ELR (cell line): ENCODE results near the gene ARL2.
"Not testable (repeated sequence)": the region's sequence is repeated elsewhere in the genome, so short reads cannot be mapped to it uniquely, and the experiment has no call there.

Source experiments
- DNase-seq: peaks from one replicate; pipeline ENCODE4 v3.0.0-alpha.2; 2015; ENCODE audit warnings: low read depth

The ARL2 gene

DNA sequence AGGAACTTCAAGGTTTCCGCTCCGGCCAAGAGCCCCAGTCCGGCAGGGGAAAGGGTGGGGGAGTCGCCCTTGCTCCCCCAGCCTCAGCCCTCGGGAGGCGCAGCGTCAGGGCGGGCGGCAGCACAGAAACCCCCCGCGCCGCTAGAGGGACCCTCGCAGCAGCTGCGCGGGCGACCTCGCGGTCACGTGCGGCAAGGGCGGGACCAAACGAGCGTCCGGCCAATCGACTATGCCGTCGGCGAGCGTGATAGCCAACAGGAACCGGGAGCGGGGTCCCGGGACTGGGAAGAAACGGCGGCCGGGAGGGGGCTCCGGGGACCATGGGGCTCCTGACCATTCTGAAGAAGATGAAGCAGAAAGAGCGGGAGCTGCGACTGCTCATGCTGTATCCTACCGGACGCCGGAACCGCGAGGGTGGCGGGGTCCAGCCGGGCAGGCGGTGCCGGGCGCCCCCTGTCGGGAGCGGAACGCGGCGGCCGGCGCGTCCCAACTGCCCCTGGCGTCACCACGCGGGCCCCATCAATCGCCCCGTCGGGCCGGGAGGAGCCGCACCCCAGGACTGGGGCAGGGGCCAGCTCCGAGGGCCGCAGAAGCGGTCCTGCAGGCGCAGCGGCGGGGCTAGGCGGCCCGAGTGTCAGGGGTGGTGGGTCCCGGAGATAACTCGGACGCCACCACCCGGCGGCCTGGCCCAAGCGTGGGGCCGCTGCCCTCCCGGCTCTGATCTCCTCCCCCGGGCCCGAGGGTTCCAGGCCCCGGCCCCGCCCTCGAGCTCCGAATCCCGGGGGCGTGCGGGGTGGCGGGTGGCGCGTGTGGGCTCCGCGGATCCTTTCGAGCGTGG lies at the start of gene ARL2:
Gene ARL2, plus strand, starts transcription at position 273 of the 838 bp plus-strand sequence. Its CDS starts 48 bp downstream, at position 321.
- DNase-seq, result peak; percentile 93

DNA sequence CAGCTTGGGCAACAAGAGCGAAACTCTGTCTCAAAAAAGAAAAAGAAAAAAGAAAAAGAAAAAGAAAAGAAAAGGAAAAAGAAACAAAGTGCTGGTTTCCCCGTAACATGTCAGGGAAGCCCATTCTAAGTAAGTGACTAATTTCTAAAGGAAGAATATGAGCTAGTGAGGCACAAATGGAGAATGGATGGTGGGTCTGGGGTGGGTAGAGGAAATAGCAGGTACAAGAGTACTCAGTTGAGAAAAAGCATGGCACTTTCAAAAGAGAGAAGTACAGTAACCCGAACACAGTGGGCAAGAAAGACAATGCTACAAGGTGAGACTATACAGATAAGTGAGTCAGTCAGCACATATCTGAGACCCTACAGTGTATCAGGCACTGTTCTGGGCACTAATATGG lies 46.6 kb upstream of the ARL2 start:
- DNase-seq, result no peak

DNA sequence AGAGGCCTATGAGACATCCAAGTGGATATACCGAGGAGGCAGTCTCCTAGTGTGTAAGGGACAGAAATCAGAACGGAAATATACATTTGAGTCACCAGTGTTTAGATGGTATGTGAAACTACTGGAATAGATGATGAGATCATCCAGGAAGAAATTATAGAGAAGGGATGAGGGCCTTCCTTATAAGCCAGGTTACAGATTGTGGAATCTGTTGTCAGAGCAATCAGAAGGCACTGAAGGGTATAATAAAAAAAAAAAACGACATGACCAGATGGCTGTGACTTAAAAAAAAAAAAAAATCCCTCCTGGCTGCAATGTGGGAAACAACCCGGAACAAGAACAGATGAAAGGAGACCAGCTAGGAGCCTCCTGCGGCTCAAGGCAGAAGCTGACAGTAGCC lies 44.8 kb upstream of the ARL2 start:
- peak; percentile 86 for DNase-seq

DNA sequence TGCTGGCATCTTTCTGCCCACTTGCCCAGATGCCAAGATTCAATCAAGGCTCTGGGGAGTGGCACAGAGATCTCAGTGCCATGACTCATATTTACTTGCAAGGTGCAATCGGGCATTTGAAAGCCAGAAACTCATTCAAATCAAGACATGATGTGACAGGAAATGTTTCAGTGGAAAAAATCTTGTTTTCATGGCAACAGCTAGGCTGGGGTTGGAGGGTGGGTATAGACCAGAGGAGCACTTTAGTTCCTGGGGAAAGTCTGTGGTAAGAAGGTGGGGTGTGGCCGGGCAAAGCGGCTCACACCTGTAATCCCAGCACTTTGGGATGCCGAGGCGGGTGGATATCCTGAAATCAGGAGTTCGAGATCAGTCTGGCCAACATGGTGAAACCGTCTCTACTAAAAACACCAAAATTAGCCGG lies 43.2 kb upstream of the ARL2 start:
- no peak for DNase-seq

DNA sequence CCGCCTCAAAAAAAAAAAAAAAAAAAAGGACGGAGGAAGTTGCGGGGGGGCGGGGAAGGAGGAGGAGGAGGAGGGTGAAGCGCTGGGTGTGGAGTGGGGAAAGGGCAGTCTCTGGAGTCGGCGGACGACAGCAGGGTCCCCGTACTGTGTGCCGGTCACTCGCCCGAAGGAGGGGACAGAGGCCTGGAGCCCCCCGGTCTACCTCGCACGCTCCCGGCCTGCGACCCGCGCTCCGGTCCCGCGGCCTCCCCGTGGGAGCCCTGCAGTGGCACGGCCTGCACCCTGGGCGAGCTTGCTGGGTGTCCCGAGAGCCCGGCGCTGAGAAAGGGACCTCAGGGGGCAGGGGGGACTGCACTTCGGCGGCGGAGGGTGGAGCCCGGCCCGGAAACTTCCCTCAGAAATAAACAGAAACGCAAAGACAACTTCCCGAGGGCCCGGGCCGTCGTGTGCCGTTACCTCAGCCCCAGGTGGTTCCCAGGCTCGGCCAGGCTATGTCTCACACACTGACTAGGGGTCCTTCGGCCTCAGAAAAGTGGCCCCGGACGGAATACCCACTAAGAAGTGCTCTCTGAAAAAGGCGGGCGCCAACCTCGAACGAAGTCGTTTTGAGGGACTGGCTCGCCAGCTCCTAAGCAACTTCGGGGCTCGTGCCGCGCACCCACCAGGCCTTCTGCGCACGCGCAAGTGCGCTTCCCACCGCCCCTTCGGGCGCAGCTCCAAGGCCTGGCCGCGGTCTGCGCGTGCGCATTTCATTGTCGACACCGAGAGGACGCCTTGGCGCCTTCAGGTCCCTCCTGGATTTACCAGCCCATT lies 42.3 kb upstream of the ARL2 start, which contains the start of gene MAJIN:
Gene MAJIN, minus strand, starts transcription at position 688 of the 813 bp plus-strand sequence. CDS start 12,703 bp downstream, outside the sequence.
- DNase-seq, result no peak

DNA sequence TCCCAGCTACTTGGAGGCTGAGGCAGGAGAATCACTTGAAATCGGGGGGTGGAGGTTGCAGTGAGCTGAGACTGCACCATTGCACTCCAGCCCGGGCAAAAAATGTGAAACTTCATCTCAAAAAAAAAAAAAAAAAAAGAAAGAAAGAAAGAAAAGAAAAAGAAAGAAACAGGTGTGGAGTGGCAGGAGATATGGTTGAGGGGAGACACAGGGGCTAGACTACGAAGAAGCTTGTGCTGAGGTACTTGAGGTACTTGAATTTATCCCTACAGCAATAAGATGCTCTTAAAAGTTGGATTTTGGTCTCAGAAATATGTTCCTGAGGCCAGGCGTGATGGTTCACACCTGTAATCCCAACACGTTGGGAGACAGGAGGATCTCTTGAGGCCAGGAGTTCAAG lies 39.8 kb upstream of the ARL2 start:
- DNase-seq, result no peak

DNA sequence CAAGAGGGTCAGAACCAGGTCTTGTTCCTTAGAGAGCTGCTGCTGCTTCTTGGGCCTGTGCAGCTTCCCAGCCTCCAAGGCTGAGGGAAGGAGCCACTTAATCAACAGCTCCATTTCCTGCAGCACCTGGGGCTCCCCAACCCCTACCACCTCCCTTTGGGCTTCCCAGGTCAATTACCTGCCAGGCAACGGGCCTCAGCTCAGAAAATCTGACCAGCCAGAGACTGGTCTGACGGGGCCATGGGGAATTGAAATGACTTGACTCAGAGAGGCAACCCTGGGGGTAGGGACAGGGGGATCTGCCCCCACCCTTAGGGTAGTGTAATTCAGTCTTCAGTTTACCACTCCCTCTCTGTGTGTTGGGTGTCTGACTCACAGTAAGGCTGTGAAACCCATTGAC lies 37.3 kb upstream of the ARL2 start:
- DNase-seq, result no peak

DNA sequence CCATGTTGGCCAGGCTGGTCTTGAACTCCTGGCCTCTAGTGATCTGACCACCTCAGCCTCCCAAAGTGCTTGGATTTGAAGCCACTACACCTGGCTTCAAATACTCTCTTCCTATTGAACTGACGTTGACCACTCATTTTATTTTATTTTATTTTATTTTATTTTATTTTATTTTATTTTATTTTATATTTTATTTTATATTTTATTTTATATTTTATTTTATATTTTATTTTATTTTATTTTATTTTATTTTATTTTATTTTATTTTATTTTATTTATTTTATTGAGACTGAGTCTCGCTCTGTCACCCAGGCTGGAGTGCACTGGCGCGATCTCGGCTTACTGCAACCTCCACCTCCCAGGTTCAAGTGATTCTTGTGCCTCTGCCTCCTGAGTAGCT lies 30.6 kb upstream of the ARL2 start:
- not testable (repeated sequence) for DNase-seq

DNA sequence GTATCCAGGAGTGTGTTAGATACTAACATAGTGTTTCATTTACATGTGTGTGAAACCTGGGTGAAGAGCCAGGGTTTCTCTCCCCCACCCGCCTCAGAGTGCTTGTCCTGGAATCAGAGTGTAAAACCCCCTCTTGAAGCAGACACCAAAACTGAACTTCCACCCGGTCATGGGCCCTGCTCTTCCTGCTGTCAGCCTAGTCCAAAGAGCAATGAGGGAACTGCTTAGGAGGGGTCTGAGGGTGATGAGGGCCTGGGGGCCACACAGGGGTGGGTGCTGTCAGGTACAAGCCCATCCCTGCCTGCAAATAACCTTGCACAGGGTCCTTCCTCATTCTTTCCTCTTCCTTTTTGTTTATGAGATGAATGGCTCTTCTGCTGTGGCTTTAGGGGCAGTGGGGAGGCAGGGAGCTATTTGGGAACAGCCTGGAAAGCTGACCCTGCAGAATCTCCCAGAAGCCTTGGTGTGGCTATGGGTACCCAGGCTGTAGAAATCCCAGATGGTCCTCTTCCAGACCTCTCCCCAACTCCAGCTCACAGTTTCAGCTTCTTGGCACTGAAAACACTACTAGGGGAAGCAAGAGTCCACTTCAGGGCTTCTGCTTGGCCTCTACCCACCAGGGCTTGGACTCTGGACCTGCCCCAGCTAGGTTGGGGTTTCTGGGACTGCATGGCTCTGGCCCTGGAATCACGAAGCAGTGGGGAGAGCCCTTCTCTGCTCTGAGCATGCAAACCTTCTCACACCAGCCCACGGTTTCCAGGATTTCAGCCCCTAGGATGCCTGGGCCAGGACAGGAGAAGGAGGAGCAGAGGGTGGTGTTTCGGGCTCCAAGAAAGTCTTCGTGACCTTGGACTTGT lies 25.7 kb upstream of the ARL2 start:
- DNase-seq, result no peak

DNA sequence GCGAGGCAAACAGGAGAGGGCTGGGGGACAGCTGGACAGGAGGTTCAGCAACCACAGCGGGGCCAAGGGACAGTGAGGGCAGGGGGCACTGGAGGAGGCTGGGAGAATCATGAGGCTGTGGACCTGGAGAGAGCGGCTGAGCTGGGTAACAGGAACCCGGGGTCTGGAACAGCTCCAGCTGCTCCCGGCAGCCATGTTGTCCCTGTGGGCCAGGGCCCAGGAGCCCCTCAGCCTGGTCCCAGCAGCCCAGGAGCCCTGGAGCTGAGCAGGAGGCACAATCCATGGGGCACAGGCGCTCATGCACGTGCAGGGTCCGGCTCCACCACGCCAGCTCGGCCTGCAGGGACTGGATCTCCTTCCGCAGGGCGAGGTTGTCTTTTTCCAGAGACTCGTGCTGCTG lies 24.5 kb upstream of the ARL2 start:
- no peak for DNase-seq

DNA sequence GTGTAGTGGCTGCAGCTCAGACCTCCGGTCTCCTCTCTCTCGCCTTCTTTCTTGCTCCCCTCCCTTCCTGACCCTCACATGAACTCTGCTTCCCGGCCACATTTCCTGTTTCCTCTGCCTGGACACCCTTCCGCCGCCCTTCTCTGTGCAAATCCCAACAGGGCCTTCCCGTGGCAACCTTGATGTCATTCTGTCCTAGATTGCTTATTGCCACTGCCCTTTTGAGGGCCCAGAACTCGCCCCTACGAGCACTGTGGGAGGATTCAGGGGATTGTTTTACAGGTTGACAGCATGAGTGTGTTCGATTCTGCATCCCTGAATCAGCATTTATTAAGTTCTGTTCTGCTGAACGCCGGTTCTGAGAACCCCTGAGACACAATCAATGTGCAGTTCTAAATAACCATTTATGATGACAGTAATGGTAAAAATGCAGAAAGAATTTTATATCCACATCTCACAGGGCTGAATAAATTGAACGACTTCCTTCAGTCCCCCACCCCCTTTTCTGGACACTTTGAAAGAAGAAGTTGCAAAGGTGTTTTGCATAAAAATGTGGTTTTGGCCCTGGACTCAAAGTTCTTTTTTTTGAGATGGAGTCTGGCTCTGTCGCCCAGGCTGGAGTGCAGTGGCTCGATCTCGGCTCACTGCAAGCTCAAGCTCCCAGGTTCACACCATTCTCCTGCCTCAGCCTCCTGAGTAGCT lies 23.6 kb upstream of the ARL2 start:
- DNase-seq, result peak; percentile 39

DNA sequence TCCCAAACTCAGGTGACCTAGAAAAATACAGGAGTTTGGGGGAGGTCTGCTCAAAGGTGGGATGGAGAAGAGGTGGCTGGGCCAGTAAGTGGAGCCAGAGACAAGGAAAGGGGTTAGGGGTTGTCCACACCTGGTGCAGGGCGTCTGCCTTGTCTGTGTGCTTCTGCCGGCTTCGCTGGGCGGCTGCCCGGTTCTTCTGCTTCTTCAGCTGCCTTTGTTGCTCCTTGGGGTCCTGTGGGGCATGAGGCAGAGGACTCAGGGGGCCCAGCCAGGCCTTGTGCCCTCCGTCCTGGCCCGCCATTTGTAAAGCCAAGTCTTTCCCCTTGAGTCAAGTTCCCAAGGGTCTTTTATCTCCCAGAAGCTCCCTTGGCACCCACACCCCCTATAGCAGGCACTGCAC lies 19.6 kb upstream of the ARL2 start:
- no peak for DNase-seq

DNA sequence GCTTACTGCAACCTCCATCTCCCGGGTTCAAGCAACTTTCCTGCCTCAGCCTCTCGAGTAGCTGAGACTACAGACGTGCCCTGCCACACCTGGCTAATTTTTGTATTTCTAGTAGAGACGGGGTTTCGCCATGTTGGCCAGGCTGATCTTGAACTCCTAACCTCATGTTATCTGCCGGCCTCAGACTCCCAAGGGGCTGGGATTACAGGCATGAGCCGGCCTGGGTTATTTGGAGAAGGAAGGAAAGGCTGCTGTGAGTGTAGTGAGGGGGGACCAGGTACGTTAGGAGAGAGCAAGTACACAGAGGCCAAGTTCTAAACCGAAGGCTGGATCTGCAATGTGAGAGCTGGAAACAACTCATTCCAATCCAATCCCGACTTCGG lies 17.6 kb upstream of the ARL2 start:
- no peak for DNase-seq

DNA sequence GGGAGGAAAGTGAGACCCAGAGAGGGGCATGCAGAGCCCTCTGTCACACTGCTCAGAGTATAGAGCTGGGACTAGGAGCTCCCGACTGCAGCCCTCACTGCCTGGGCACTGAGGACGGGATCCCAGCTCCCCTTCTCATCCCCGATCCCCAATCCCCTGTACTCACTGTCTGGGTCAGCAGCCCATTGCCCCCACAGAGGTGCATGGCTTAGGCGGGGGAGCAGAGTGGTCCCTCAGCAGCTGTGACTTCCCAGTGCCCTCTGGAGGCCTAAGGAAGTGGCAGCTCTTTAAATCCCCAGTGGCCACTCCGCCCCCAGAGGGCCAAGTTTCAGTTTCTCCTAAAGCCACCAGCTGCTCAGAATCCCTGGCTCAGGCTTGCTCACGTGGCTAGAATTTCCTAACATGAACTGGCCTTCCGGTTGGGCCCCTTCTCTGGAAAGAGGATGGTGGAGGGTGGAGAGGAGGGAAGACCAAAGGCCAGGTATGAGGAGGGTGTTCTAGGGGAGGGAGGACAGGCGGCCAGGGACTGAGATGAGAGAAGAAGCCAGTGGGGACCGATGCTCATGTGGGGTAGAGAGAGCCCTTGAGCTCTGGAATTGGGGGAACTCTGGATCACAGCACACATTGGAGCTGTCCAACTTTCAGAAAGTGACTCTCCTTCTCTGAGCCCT lies 17.1 kb upstream of the ARL2 start, which contains the start of gene BATF2:
Gene BATF2, minus strand, starts transcription at position 262 of the 671 bp plus-strand sequence. Its CDS starts 57 bp downstream, at position 205.
- DNase-seq, result peak; percentile 87

DNA sequence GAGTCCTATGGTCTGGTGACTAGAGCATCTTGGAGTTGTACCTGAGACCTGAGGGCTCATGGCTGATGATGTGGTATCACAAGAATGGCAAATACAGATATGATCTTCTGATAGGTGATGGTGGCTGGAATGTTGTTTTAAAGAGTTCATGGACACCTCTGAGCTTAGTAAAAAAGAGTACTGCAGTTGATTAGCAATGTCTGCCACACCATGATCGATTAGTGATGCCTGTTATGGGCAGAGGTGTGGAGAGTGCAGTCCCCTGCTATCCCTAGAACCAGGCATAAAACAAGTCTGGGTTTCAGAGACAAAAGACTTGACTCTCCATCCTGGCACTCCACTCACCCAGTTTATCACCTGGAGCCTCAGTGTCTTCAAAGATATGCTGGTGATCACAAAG lies 15.8 kb upstream of the ARL2 start:
- DNase-seq, result no peak

DNA sequence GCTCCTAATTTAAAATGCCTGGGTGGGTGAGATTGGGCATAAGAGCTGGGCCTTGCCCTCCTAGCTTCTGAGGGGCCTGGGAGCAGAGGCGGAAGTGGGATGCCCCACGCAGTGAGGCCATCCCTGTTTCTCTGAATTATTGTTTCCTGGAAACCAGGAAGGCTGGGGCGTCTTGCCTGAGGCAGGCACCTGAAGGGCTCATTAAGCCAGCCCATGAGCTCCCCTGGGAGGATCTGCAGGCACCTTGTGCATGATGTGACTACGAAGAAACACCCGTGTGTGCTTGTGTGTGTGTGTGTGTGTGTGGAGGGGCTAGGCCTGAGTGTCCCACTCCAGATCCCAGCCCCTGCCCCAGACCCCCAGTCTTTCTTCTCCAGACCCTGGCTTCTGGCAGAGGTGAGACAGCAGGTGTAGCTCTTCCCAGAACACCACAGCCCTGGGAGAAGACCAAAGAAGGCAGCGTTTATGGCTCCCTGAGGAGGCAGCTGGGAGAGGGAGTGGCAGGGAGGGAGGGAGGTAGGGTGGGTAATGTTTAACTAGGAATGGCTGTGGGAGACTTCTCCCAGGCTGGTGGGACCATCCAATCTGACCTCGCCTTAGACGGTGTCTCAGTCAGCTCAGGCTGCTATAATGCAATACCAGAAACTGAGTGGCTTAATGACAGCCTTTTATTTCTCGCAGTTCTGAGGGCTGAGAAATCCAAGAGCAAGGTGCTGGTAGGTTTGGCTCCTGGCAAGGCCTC lies 15.1 kb upstream of the ARL2 start:
- no peak for DNase-seq

DNA sequence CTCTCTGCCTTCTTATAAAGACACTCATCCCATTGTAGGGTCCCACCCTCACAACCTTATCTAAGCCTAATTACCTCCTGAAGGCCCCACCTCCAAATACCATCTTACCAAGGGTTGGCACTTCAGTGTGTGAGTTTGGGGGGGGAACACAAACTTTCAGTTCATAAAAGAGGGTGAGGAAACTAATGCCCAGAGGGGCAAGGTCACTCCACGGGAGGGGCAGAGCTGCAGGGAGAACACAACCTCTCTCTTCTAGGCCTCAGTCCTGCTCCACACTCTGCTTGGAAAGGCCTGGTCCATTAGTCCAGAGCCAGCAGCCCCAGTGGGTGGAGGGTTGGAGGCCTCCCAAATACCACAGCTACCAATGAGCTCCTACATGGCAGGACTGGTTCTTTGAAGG lies 14.5 kb upstream of the ARL2 start:
- DNase-seq, result no peak

DNA sequence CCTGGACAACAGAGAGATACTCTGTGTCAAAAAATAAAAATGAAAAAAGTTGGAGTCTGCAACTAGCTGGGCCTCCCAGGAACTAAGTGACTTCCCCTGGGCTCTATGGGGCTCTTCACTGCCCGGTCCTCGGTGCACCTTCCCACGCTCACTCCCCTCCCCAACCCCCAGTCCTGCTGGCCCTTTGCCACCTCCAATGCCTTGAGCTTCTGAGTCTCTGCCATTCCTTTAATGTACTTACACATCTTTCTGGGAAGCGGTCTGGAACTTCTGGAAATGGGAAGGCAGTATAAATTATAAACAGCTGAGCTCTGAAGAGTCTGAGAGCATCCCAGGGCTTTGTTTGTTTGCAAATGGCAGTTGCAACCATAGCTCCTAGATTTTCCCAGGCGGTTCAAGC lies 11.3 kb upstream of the ARL2 start:
- no peak for DNase-seq

DNA sequence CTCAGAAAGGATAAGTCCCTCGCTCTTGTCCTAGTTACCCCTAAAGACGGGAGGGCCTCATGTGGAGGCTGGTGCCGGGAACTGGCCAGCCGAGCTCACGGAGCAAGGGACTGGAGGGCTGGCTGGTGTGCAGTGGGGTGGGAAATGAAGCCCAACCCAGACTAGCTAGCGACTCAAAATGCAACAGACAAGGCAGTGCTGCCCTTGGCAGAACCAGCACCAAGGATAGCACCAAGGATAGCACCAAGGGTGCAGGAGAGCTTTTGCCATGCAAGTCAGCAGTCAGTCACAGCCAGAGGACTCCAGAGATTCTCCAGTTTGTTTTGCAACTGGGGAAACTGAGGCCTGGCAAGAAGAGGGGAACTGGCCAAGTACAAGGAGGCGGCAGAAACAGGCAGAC lies 10.7 kb upstream of the ARL2 start:
- peak; percentile 36 for DNase-seq

DNA sequence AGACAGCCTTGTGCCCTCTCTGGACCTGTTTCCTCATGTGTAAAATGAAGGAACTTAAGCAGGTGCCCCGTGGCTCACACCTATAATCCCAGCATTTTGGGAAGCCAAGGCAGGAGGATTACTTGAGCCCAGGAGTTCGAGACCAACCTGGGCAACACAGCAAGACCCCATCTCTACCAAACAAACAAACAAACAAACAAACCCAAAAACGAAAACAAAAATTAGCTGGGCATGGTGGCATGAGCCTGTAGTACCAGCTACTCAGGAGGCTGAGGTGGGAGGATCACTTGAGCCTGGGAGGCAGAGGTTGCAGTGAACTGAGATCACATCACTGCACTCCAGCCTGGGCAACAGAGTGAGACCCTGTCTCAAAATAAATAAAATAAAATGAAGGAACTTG lies 10.0 kb upstream of the ARL2 start:
- not testable (repeated sequence) for DNase-seq
